ENCODE data around the gene GTF3C1. TPM values are rescaled to one million over a fixed set of nuclear protein-coding genes. Genes with fewer than 3 reads are reported as not detected.
A peak's percentile ranks its signal among the peaks of the same experiment; 100 is the strongest.

GTF3C1 gene
- total and polyA plus RNA-seq, 2 of the 13 experiments (the other 11 are each of a cell fraction or from before 2014, with no cell fraction given), result 29.2 to 72.7 TPM

DNA sequence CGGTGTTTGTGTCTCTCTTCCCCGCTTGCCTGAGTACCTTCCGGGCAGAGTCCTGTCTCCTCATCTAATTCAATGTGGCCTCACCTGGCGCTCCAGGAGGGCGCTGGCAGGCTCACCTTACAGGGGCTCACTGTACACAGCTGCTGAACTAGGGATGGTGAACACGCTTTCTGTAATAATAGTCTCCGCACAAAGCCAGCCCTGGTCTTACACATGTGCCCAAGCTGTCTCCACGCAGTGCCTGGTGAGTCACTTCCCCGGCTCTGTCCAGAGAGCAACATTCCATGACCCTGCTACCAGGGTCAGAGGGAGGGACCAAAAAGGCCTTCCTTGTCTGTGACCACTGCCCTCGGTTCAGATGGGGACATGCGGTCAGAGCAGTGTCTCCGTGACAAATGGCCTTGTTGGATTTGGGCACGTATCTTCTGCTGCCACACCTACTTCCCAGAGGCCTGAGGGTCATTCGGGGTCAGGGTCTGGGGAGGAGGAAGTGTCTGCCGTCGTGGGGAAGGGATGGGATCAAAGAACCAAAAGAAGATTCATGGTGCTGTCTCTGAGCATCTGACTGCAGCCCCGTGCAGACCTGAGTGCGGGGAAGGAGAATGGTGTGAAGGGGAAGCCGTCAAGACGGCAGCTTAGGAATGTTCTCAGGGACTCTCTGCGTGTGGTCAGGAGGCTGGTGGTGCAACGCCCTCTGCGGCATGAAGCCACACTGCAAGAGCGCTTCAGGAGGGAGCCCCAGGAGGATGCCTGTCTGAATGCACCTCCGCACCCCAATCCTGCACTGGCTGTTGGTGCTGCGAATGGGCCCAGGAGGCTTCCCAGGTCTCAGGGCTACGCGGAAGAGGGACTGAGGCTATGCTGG lies 78.9 kb downstream of the GTF3C1 start (continued):
- TF ChIP-seq, protein P1, sequence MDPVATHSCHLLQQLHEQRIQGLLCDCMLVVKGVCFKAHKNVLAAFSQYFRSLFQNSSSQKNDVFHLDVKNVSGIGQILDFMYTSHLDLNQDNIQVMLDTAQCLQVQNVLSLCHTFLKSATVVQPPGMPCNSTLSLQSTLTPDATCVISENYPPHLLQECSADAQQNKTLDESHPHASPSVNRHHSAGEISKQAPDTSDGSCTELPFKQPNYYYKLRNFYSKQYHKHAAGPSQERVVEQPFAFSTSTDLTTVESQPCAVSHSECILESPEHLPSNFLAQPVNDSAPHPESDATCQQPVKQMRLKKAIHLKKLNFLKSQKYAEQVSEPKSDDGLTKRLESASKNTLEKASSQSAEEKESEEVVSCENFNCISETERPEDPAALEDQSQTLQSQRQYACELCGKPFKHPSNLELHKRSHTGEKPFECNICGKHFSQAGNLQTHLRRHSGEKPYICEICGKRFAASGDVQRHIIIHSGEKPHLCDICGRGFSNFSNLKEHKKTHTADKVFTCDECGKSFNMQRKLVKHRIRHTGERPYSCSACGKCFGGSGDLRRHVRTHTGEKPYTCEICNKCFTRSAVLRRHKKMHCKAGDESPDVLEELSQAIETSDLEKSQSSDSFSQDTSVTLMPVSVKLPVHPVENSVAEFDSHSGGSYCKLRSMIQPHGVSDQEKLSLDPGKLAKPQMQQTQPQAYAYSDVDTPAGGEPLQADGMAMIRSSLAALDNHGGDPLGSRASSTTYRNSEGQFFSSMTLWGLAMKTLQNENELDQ (CRISPR knock-in tag; IDR thresholded peaks at IDR 0.05; ENCODE audit: borderline replicate concordance), result no peak
- TF ChIP-seq ZBTB8A (CRISPR knock-in tag; IDR thresholded peaks at IDR 0.05; ENCODE audit: borderline replicate concordance, low read depth) (no peak), RBM39 (IDR thresholded peaks at IDR 0.05; ENCODE audit: low read depth, low read length, poor library complexity, severe bottlenecking) (no peak), ONECUT2 (CRISPR knock-in tag; IDR thresholded peaks at IDR 0.05) (no peak), ZNF543 (CRISPR knock-in tag; IDR thresholded peaks at IDR 0.05) (0 out of 2 replicates have a peak, but pooled peaks have one; percentile 42), DR1 (CRISPR knock-in tag; IDR thresholded peaks at IDR 0.05) (no peak), ZNF549 (CRISPR knock-in tag; IDR thresholded peaks at IDR 0.05) (no peak), ZNF44 (CRISPR knock-in tag; IDR thresholded peaks at IDR 0.05) (no peak), PITX1 (CRISPR knock-in tag; IDR thresholded peaks at IDR 0.05) (peak; percentile 43; the same call in 1 of the 2 replicates), HNRNPLL (IDR thresholded peaks at IDR 0.05; ENCODE audit: low read depth, low read length, poor library complexity, severe bottlenecking) (no peak), JUNB (CRISPR knock-in tag; IDR thresholded peaks at IDR 0.05; ENCODE audit: borderline replicate concordance) (peak; percentile 80; the same call in 1 of the 2 replicates), ZNF331 (CRISPR knock-in tag; IDR thresholded peaks at IDR 0.05) (peak; percentile 76), SPEN (CRISPR knock-in tag; IDR thresholded peaks at IDR 0.05; ENCODE audit: low read depth) (peak; percentile 46; the same call in 1 of the 2 replicates), ZNF460 (CRISPR knock-in tag; IDR thresholded peaks at IDR 0.05; ENCODE audit: borderline replicate concordance) (no peak), ZIK1 (CRISPR knock-in tag; IDR thresholded peaks at IDR 0.05; ENCODE audit: borderline replicate concordance, low read depth) (no peak)
- TF ChIP-seq, protein P2, sequence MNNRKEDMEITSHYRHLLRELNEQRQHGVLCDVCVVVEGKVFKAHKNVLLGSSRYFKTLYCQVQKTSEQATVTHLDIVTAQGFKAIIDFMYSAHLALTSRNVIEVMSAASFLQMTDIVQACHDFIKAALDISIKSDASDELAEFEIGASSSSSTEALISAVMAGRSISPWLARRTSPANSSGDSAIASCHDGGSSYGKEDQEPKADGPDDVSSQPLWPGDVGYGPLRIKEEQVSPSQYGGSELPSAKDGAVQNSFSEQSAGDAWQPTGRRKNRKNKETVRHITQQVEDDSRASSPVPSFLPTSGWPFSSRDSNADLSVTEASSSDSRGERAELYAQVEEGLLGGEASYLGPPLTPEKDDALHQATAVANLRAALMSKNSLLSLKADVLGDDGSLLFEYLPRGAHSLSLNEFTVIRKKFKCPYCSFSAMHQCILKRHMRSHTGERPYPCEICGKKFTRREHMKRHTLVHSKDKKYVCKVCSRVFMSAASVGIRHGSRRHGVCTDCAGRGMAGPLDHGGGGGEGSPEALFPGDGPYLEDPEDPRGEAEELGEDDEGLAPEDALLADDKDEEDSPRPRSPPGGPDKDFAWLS (CRISPR knock-in tag; IDR thresholded peaks at IDR 0.05; ENCODE audit: borderline replicate concordance), result no peak
- TF ChIP-seq, protein P3, sequence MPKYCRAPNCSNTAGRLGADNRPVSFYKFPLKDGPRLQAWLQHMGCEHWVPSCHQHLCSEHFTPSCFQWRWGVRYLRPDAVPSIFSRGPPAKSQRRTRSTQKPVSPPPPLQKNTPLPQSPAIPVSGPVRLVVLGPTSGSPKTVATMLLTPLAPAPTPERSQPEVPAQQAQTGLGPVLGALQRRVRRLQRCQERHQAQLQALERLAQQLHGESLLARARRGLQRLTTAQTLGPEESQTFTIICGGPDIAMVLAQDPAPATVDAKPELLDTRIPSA (CRISPR knock-in tag; IDR thresholded peaks at IDR 0.05; ENCODE audit: borderline replicate concordance), result no peak
- TF ChIP-seq, protein P4, sequence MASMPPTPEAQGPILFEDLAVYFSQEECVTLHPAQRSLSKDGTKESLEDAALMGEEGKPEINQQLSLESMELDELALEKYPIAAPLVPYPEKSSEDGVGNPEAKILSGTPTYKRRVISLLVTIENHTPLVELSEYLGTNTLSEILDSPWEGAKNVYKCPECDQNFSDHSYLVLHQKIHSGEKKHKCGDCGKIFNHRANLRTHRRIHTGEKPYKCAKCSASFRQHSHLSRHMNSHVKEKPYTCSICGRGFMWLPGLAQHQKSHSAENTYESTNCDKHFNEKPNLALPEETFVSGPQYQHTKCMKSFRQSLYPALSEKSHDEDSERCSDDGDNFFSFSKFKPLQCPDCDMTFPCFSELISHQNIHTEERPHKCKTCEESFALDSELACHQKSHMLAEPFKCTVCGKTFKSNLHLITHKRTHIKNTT (CRISPR knock-in tag; IDR thresholded peaks at IDR 0.05), result no peak
- TF ChIP-seq, protein P5, sequence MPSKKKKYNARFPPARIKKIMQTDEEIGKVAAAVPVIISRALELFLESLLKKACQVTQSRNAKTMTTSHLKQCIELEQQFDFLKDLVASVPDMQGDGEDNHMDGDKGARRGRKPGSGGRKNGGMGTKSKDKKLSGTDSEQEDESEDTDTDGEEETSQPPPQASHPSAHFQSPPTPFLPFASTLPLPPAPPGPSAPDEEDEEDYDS (CRISPR knock-in tag; IDR thresholded peaks at IDR 0.05), result peak; percentile 47; the same call in 1 of the 2 replicates
- TF ChIP-seq, protein P6, sequence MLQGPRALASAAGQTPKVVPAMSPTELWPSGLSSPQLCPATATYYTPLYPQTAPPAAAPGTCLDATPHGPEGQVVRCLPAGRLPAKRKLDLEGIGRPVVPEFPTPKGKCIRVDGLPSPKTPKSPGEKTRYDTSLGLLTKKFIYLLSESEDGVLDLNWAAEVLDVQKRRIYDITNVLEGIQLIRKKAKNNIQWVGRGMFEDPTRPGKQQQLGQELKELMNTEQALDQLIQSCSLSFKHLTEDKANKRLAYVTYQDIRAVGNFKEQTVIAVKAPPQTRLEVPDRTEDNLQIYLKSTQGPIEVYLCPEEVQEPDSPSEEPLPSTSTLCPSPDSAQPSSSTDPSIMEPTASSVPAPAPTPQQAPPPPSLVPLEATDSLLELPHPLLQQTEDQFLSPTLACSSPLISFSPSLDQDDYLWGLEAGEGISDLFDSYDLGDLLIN (CRISPR knock-in tag; IDR thresholded peaks at IDR 0.05; ENCODE audit: borderline replicate concordance), result no peak

Measured in HepG2 (cell line).